HEK293 (cell line): ENCODE data around the gene SAXO1.

Source experiments
- CTCF ChIA-PET: fragments of 350-600 bp; formaldehyde crosslinking; extraction: SDS; loops from one replicate; lab custom pipeline; 2021; ENCODE audit warnings: antibody characterized with exemption; lab: Yijun Ruan, JAX
- POLR2A ChIA-PET: fragments of 300-600 bp; formaldehyde crosslinking; extraction: SDS; loops from one replicate; lab custom pipeline; 2020; ENCODE audit warnings: antibody characterized with exemption, inconsistent platforms; lab: Yijun Ruan, JAX
- H3K27ac ChIP-seq: fragments of 200-500 bp; sonication (Bioruptor generic); 2 replicates; pipeline ENCODE4 v1.5.1; 2014; ENCODE audit warnings: low read depth, low read length, control low read depth, inconsistent platforms; ENCODE audit errors: extremely low read depth
- H3K36me3 ChIP-seq, 2 experiments: fragments of 200-500 bp in 1 of 2; sonication (Bioruptor generic) in 1 of 2; 1 replicate in 1 of 2; 2 replicates in 1 of 2; pipeline ENCODE4 v1.5.1; 2014 to 2017; ENCODE audit warnings: inconsistent platforms in 2 of 2, low read length in 2 of 2; ENCODE audit not compliant: control insufficient read depth in 2 of 2, insufficient read depth in 1 of 2
- H3K4me1 ChIP-seq: fragments of 200-500 bp; sonication (Bioruptor generic); 2 replicates; pipeline ENCODE4 v1.5.1; 2014; ENCODE audit warnings: mild to moderate bottlenecking, low read length, inconsistent platforms; ENCODE audit not compliant: control insufficient read depth, insufficient read depth
- H3K4me3 ChIP-seq: 2 replicates; pipeline ENCODE4 v1.5.1; 2011; ENCODE audit warnings: low read depth, mild to moderate bottlenecking, control low read depth, low read length, moderate library complexity
- H3K9me3 ChIP-seq: fragments of 200-500 bp; sonication (Bioruptor generic); 2 replicates; pipeline ENCODE4 v1.5.1; 2014; ENCODE audit warnings: low read depth, low read length, inconsistent platforms; ENCODE audit not compliant: control insufficient read depth, insufficient read depth
- BCL11A ChIP-seq: fragments of 450-650 bp; formaldehyde crosslinking; IDR thresholded peaks from 2 replicates; pipeline ENCODE4 v1.5.1; 2016; ENCODE audit warnings: low read depth, missing biosample characterization, missing genetic modification characterization
- GLIS2 ChIP-seq: fragments of 450-650 bp; formaldehyde crosslinking; IDR thresholded peaks from 2 replicates; pipeline ENCODE4 v1.5.1; 2016; ENCODE audit warnings: missing biosample characterization, missing genetic modification characterization
- KLF10 ChIP-seq: fragments of 450-650 bp; IDR thresholded peaks from 2 replicates; pipeline ENCODE4 v1.5.1; 2018; ENCODE audit warnings: missing biosample characterization, mild to moderate bottlenecking, missing genetic modification characterization
- KLF16 ChIP-seq: fragments of 450-650 bp; formaldehyde crosslinking; IDR thresholded peaks from 2 replicates; pipeline ENCODE4 v1.5.1; 2017; ENCODE audit warnings: missing biosample characterization, missing genetic modification characterization
- TCF7L2 ChIP-seq: IDR thresholded peaks from 2 replicates; pipeline ENCODE4 v1.6.1; 2011; ENCODE audit warnings: low read depth, mild to moderate bottlenecking, inconsistent platforms, low read length, moderate library complexity, borderline replicate concordance
- ZBTB8A ChIP-seq: fragments of 450-650 bp; formaldehyde crosslinking; IDR thresholded peaks from 2 replicates; pipeline ENCODE4 v1.5.1; 2016; ENCODE audit warnings: missing biosample characterization, missing genetic modification characterization
- ZNF157 ChIP-seq: fragments of 450-650 bp; formaldehyde crosslinking; IDR thresholded peaks from 2 replicates; pipeline ENCODE4 v1.5.1; 2016; ENCODE audit warnings: missing biosample characterization, missing genetic modification characterization
- ZNF274 ChIP-seq, 2 experiments: fragments of 200-500 bp in 1 of 2; fragments of 450-650 bp in 1 of 2; sonication (Bioruptor generic) in 1 of 2; formaldehyde crosslinking in 1 of 2; IDR thresholded peaks; 2 replicates each; pipeline versions ENCODE4 v1.5.1 to v1.6.1; 2014 to 2016; ENCODE audit warnings: borderline replicate concordance in 1 of 2, inconsistent platforms in 1 of 2, low read length in 1 of 2, missing biosample characterization in 1 of 2, missing genetic modification characterization in 1 of 2
- ZNF280D ChIP-seq: fragments of 450-650 bp; formaldehyde crosslinking; IDR thresholded peaks from 2 replicates; pipeline ENCODE4 v1.5.1; 2016; ENCODE audit warnings: missing biosample characterization, missing genetic modification characterization
- ZNF324 ChIP-seq: fragments of 450-650 bp; formaldehyde crosslinking; IDR thresholded peaks from 2 replicates; pipeline ENCODE4 v1.5.1; 2016; ENCODE audit warnings: missing biosample characterization, missing genetic modification characterization
- ZNF416 ChIP-seq: fragments of 450-650 bp; formaldehyde crosslinking; IDR thresholded peaks from 2 replicates; pipeline ENCODE4 v1.5.1; 2016; ENCODE audit warnings: missing biosample characterization, missing genetic modification characterization
- ZNF654 ChIP-seq: fragments of 450-650 bp; formaldehyde crosslinking; IDR thresholded peaks from 2 replicates; pipeline ENCODE4 v1.5.1; 2016; ENCODE audit warnings: low read depth, missing biosample characterization, missing genetic modification characterization
- ZSCAN4 ChIP-seq: fragments of 450-650 bp; formaldehyde crosslinking; IDR thresholded peaks from 2 replicates; pipeline ENCODE4 v1.5.1; 2017; ENCODE audit warnings: missing biosample characterization, missing genetic modification characterization

Gene SAXO1

GRCh38 chr9:18887546-18887945 lies 145.5 kb downstream of the SAXO1 start (continued):
- no peak for TF ChIP-seq KLF10 (tag by site-specific recombination)
- TF ChIP-seq GLIS2 = no peak
- no peak for TF ChIP-seq ZBTB8A

DNA sequence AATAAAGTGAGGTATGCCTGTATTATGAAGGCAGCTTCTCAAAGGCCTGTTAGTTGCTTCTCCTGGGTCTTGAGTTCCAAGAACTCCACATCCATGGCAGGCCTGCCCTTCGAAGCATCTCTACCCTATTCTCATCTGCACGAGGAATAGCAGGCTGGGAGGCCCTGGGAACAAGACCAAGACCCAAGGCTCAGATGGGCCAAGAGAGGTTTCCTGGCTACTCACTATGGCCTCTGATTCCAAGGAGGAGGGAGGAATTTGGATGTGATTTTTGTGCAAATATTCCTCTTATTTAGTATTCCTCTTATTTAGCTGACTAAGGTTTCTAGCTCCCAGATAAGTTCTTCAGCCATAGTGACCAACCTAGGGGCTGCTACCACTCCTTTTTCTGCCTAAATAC lies 151.3 kb downstream of the SAXO1 start:
- no peaks in the 10 kb centered on the region for H3K4me1 ChIP-seq
- H3K36me3 ChIP-seq = no peaks in the 10 kb centered on the region
- CTCF ChIA-PET = no interaction called here
- H3K9me3 ChIP-seq = no peaks in the 10 kb centered on the region
- H3K4me3 ChIP-seq = no peak overlapping the region
- no peak for TF ChIP-seq ZNF654 (tag by site-specific recombination)
- no peak for TF ChIP-seq KLF16 (tag by site-specific recombination)
- no peak for TF ChIP-seq ZNF416 (tag by site-specific recombination)
- TF ChIP-seq ZSCAN4 (tag by site-specific recombination) = no peak
- no peak for TF ChIP-seq ZNF157
- TF ChIP-seq ZNF274 (IDR thresholded peaks at IDR 0.05; ENCODE audit: low read length) = no peak
- no peak for TF ChIP-seq ZNF274 (tag by site-specific recombination; IDR thresholded peaks at IDR 0.05; ENCODE audit: borderline replicate concordance)
- POLR2A ChIA-PET = no interaction called here
- no peak overlapping the region for H3K27ac ChIP-seq

- H3K4me3 ChIP-seq = no peak overlapping the region
- ChIA-PET POLR2A (no interaction called here), CTCF (no interaction called here)
- TF ChIP-seq TCF7L2 (no peak), ZNF324 (tag by site-specific recombination) (no peak), BCL11A (tag by site-specific recombination) (no peak), ZNF280D (tag by site-specific recombination) (no peak)
- no peaks in the 10 kb centered on the region for H3K36me3 ChIP-seq
- no peaks in the 10 kb centered on the region for H3K9me3 ChIP-seq
- no peak overlapping the region for H3K27ac ChIP-seq
- no peaks in the 10 kb centered on the region for H3K4me1 ChIP-seq
These were observed 155.0 kb downstream of the SAXO1 start for GRCh38 chr9:18877984-18878383.
